CD4-positive, alpha-beta T cell (primary cell): ENCODE data around the gene HYDIN. TPM values are rescaled to one million over a fixed set of nuclear protein-coding genes. Genes with fewer than 3 reads are reported as not detected.

ENCODE experiments used
- ATAC-seq: fragments of 200-7000 bp; cut with Tn5 transposase; one replicate; pipeline ENCODE4 v1.10.0; 2022; ENCODE audit warnings: mild to moderate bottlenecking; ENCODE audit not compliant: poor library complexity
- CTCF ChIA-PET: fragments of 350-600 bp; sonication (Branson Sonifier 250); formaldehyde crosslinking; loops from one replicate; lab custom pipeline; 2021; ENCODE audit warnings: antibody characterized with exemption, inconsistent platforms; lab: Charles Lee
- POLR2A ChIA-PET: fragments of 350-600 bp; sonication (Branson Sonifier 250); formaldehyde crosslinking; loops from one replicate; lab custom pipeline; 2021; ENCODE audit warnings: antibody characterized with exemption, inconsistent platforms; lab: Charles Lee
- DNase-seq, 14 experiments: peaks; one replicate each; pipeline ENCODE4 v3.0.0-alpha.2; 2013 to 2020; ENCODE audit warnings: mixed read lengths in 2 of 14
- H3K27ac ChIP-seq, 2 donors: one replicate each; pipeline versions ENCODE4 v1.5.1 to v1.7.0; 2013; ENCODE audit warnings: low read length in 2 of 2, low read depth in 1 of 2, mild to moderate bottlenecking in 1 of 2
- H3K27me3 ChIP-seq, 2 experiments: 1 replicate in 1 of 2; 2 replicates in 1 of 2; pipeline versions ENCODE4 v1.6.1 to v1.7.0; 2013; ENCODE audit warnings: low read length in 2 of 2, control low read depth in 1 of 2, mild to moderate bottlenecking in 1 of 2, moderate library complexity in 1 of 2; ENCODE audit not compliant: insufficient read depth in 2 of 2, control insufficient read depth in 1 of 2
- H3K36me3 ChIP-seq: one replicate; pipeline ENCODE4 v1.6.1; 2013; ENCODE audit warnings: low read length, control low read depth; ENCODE audit not compliant: insufficient read depth
- H3K4me1 ChIP-seq: one replicate; pipeline ENCODE4 v1.6.1; 2013; ENCODE audit warnings: low read length, control low read depth; ENCODE audit not compliant: insufficient read depth
- H3K4me3 ChIP-seq: one replicate; pipeline ENCODE4 v1.5.1; 2013; ENCODE audit warnings: mild to moderate bottlenecking, low read length, moderate library complexity
- H3K9me3 ChIP-seq, 2 experiments: 1 replicate in 1 of 2; 2 replicates in 1 of 2; pipeline versions ENCODE4 v1.6.1 to v1.7.0; 2013; ENCODE audit warnings: low read length in 2 of 2, mild to moderate bottlenecking in 2 of 2, control low read depth in 1 of 2, moderate library complexity in 1 of 2; ENCODE audit not compliant: control insufficient read depth in 1 of 2, insufficient read depth in 1 of 2
- H3K27ac Mint-ChIP-seq: one replicate; pipeline ENCODE4 v1.8.0; 2020; ENCODE audit warnings: mixed read lengths
- H3K27me3 Mint-ChIP-seq: one replicate; pipeline ENCODE4 v1.8.0; 2021; ENCODE audit warnings: mixed read lengths
- H3K36me3 Mint-ChIP-seq: one replicate; pipeline ENCODE4 v1.8.0; 2021; ENCODE audit warnings: low read depth, mixed read lengths
- H3K4me1 Mint-ChIP-seq: one replicate; pipeline ENCODE4 v1.8.0; 2021; ENCODE audit warnings: low read depth, mixed read lengths
- H3K4me3 Mint-ChIP-seq: one replicate; pipeline ENCODE4 v1.8.0; 2020; ENCODE audit warnings: mild to moderate bottlenecking, mixed read lengths
- H3K9me3 Mint-ChIP-seq: one replicate; pipeline ENCODE4 v1.8.0; 2020; ENCODE audit warnings: mixed read lengths
- intact Hi-C, 2 experiments: fragments of 100-400 bp; cut with DNase I in 1 of 2; cut with micrococcal nuclease in 1 of 2; formaldehyde crosslinking; loops; one replicate each; pipeline versions ENCODE4 v1.15.1 to v1.9.0; 2023 to 2025; cut with DNase I, micrococcal nuclease
- total RNA-seq, 174 experiments: library from RNA in 2 of 174; stranded (reverse) in 2 of 174; gene quantifications; one replicate each; pipeline ENCODE4 v1.2.3 and lab custom pipeline; 2021 to 2026
- TF ChIP-seq, protein P1 (sequence below): fragments of 200-600 bp; IDR thresholded peaks from one replicate; pipeline ENCODE4 v1.8.0; 2022; ENCODE audit warnings: antibody characterized with exemption, mild to moderate bottlenecking

The HYDIN gene
- total RNA-seq, 2 experiments from 2014 or later = not detected

DNA sequence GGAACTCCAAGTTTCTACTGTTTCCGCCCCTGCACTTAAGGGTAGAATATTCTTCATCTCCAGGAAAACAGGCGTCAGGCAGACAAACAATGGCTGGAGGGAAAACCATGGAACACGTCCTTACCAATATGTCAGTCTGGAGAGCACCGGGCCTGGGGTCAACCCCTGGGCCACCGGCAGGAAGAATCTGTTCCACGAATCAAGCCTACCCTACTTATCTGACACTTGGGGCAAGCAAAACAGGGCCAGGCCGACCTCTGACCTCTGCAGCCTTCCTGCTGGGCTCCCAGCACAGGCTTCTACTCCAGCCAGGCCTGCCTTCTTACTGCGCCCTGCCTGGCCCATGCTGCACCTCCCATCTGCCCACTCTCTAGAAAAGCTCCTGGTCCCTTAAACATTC lies 439.7 kb downstream of the HYDIN start:
- H3K4me1 Mint-ChIP-seq = peaks cover 24% of the 10 kb centered on the region
- no peak for DNase-seq
- ChIA-PET POLR2A (no interaction called here), CTCF (no interaction called here)
- H3K27me3 Mint-ChIP-seq = no peaks in the 10 kb centered on the region
- Histone ChIP-seq H3K36me3 (peaks cover 17% of the 10 kb centered on the region), H3K27me3 (no peaks in the 10 kb centered on the region), H3K4me1 (peaks cover 2% of the 10 kb centered on the region), H3K4me3 (no peak overlapping the region), H3K27ac (no peak overlapping the region), H3K9me3 (no peaks in the 10 kb centered on the region)
- H3K9me3 Mint-ChIP-seq = no peaks in the 10 kb centered on the region
- H3K36me3 Mint-ChIP-seq = peaks cover 44% of the 10 kb centered on the region
- H3K27ac Mint-ChIP-seq = no peak overlapping the region
- no peak for ATAC-seq
- H3K4me3 Mint-ChIP-seq = no peak overlapping the region
- TF ChIP-seq, protein P1, sequence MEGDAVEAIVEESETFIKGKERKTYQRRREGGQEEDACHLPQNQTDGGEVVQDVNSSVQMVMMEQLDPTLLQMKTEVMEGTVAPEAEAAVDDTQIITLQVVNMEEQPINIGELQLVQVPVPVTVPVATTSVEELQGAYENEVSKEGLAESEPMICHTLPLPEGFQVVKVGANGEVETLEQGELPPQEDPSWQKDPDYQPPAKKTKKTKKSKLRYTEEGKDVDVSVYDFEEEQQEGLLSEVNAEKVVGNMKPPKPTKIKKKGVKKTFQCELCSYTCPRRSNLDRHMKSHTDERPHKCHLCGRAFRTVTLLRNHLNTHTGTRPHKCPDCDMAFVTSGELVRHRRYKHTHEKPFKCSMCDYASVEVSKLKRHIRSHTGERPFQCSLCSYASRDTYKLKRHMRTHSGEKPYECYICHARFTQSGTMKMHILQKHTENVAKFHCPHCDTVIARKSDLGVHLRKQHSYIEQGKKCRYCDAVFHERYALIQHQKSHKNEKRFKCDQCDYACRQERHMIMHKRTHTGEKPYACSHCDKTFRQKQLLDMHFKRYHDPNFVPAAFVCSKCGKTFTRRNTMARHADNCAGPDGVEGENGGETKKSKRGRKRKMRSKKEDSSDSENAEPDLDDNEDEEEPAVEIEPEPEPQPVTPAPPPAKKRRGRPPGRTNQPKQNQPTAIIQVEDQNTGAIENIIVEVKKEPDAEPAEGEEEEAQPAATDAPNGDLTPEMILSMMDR = no peak
- intact Hi-C loops = no loop called here

DNA sequence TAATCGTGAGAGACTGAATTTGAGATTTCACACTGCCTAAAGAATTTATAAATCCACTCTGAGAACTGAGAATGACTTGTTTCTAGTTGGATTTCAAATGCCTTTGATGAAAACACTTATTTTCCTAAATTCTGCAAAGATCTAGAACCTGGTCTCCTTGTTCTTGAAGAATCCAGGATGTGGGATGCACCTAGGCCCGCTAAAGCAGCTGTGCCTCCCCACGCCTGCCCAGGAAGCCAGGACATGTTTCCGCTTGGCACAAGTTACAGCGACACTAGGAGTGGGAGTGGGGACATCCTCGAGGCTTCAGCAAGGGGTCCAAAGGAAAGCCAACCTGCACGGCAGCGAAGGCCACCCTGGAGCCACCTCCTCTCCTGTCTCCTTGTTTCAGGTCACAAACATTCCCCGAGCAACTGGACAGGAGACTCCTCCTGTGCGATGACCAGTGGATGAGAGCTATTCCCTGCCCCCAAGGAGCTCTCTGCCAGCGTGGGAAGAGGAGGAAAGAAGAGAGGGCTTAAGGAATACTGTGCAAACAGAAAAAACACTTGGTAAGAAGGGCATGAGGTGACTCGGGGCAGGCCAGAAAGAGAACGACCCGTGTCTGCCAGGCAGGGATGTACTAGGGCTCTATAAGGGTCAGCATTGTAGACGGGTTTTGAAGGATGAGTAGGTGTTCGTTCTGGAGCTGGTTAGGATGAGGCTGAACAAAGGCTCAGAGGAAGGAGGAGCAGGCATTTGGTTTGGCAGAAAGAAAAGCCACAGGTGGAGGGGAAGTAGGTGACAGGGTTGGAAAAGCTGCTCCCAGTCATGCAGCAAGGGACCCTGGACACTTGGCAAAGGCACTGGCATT lies 440.7 kb downstream of the HYDIN start:
- Histone ChIP-seq H3K4me3 (no peak overlapping the region), H3K9me3 (no peaks in the 10 kb centered on the region), H3K27ac (no peak overlapping the region), H3K27me3 (no peaks in the 10 kb centered on the region), H3K36me3 (peaks cover 27% of the 10 kb centered on the region), H3K4me1 (peaks cover 2% of the 10 kb centered on the region)
- Mint-ChIP-seq H3K9me3 (no peaks in the 10 kb centered on the region), H3K27me3 (no peaks in the 10 kb centered on the region), H3K27ac (no peak overlapping the region), H3K4me1 (peaks cover 24% of the 10 kb centered on the region), H3K36me3 (peaks cover 52% of the 10 kb centered on the region), H3K4me3 (no peak overlapping the region)
- intact Hi-C loops = no loop called here
- CTCF ChIA-PET = no interaction called here
- POLR2A ChIA-PET = no interaction called here
- TF ChIP-seq, protein P1 = no peak
- DNase-seq (no peak), ATAC-seq (no peak)

DNA sequence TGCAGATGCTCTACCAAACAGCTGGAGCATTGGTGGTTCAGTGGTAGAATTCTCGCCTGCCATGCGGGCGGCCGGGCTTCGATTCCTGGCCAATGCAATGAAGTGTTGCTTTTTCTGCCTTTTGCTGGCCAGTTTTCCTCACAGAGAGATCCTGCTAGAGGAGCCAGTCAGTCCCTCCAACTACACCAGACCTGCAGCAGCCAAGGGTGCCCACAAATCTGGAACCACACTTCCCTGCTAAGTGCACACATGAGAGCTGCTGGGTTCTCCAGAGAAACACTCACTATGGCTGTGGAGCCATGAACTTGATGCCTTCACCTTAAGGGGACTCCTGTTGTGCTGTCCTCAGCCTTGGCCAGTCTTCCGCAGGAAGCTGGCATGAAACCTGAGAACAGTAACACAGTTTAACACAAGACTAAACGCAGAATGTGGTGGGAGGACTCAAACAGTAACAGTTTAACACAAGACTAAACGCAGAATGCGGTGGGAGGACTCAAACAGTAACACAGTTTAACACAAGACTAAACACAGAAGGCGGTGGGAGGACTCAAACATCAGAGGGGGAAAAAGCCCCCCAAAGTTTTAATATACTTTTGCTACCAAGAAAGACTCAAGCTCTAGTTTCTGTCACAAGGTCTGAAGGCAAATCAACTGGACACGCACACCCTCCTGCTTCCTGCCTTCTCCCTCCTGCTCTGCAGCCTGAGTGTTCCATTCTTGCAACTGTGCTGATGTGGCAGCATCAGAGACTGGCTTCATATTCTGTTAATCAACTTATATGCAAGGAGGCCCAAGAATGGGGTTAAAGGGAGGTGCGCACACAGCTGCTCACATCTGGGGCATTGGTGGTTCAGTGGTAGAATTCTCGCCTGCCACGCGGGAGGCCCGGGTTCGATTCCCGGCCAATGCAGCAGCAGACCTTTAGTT lies 441.6 kb downstream of the HYDIN start:
- H3K4me1 Mint-ChIP-seq = peaks cover 20% of the 10 kb centered on the region
- H3K4me1 ChIP-seq = peaks cover 2% of the 10 kb centered on the region
- no peaks in the 10 kb centered on the region for H3K27me3 ChIP-seq
- no peaks in the 10 kb centered on the region for H3K27me3 Mint-ChIP-seq
- DNase-seq = no peak
- H3K9me3 Mint-ChIP-seq = no peaks in the 10 kb centered on the region
- TF ChIP-seq, protein P1 = no peak
- no peaks in the 10 kb centered on the region for H3K9me3 ChIP-seq
- H3K36me3 ChIP-seq = peaks cover 36% of the 10 kb centered on the region
- peaks cover 61% of the 10 kb centered on the region for H3K36me3 Mint-ChIP-seq
- no peak overlapping the region for H3K4me3 ChIP-seq
- intact Hi-C loops = no loop called here
- H3K27ac ChIP-seq = no peak overlapping the region
- ChIA-PET POLR2A (interaction anchor here (0.8 kb wide), 1 partner anchor 12 kb away, joined by 3 read pairs; no protein-coding TSS in a partner anchor), CTCF (no interaction called here)
- ATAC-seq = no peak
- no peak overlapping the region for H3K4me3 Mint-ChIP-seq
- no peak overlapping the region for H3K27ac Mint-ChIP-seq
